GM12872 (cell line): Measurements from ENCODE around the gene HDAC8.

Experiments
- CTCF ChIP-seq: IDR thresholded peaks from 3 replicates; pipeline ENCODE4 v1.5.1; 2011; ENCODE audit warnings: low read depth, mild to moderate bottlenecking, low read length, moderate library complexity; ENCODE audit not compliant: insufficient read depth

The HDAC8 gene

GRCh38 chrX:72495046-72495445, 77.6 kb downstream of the HDAC8 start:
- no peak for TF ChIP-seq CTCF

- TF ChIP-seq CTCF, result no peak
Measured at GRCh38 chrX:72492499-72492898, 80.1 kb downstream of the HDAC8 start.

- no peak for TF ChIP-seq CTCF
Measured at GRCh38 chrX:72487661-72488060, 85.0 kb downstream of the HDAC8 start.

GRCh38 chrX:72479324-72480274, 93.0 kb downstream of the HDAC8 start:
- TF ChIP-seq CTCF, result no peak

GRCh38 chrX:72478853-72479252, 93.8 kb downstream of the HDAC8 start:
- no peak for TF ChIP-seq CTCF

- no peak for TF ChIP-seq CTCF
Measured at GRCh38 chrX:72478351-72478750, 94.3 kb downstream of the HDAC8 start.

- no peak for TF ChIP-seq CTCF
Measured at GRCh38 chrX:72477781-72478181, 94.9 kb downstream of the HDAC8 start.
